GM23338 (cell line): Measurements from ENCODE around the gene PUM1.

ENCODE experiments used
- CREB1 ChIP-seq: fragments of 250-450 bp; sonication (Bioruptor Pico); IDR thresholded peaks from 2 replicates; pipeline ENCODE4 v1.5.0; 2020; ENCODE audit warnings: low read depth, mild to moderate bottlenecking, moderate library complexity
- EZH2 ChIP-seq: fragments of 200-600 bp; sonication (generic); IDR thresholded peaks from one replicate; pipeline ENCODE4 v1.8.0; 2017; ENCODE audit warnings: antibody characterized with exemption, mild to moderate bottlenecking, low read depth; ENCODE audit not compliant: unreplicated experiment
- EZH2phosphoT487 ChIP-seq: fragments of 200-600 bp; sonication (generic); IDR thresholded peaks from one replicate; pipeline ENCODE4 v1.8.1; 2018; ENCODE audit warnings: antibody characterized with exemption; ENCODE audit not compliant: unreplicated experiment
- JUNB ChIP-seq: IDR thresholded peaks from one replicate; pipeline ENCODE4 v1.6.1; 2016; ENCODE audit warnings: antibody characterized with exemption; ENCODE audit not compliant: unreplicated experiment
- NANOG ChIP-seq: IDR thresholded peaks from 2 replicates; pipeline ENCODE4 v1.6.1; 2016; ENCODE audit warnings: antibody characterized with exemption, borderline replicate concordance
- POLR2AphosphoS5 ChIP-seq: IDR thresholded peaks from 2 replicates; pipeline ENCODE4 v1.6.1; 2016; ENCODE audit warnings: antibody characterized with exemption, low read depth
- ZNF114 ChIP-seq: fragments of 250-450 bp; sonication (Bioruptor Pico); IDR thresholded peaks from 2 replicates; pipeline ENCODE4 v1.5.0; 2020; ENCODE audit warnings: mild to moderate bottlenecking, moderate library complexity
- ZNF331 ChIP-seq: fragments of 250-450 bp; sonication (Bioruptor Pico); IDR thresholded peaks from 2 replicates; pipeline ENCODE4 v1.5.0; 2020; ENCODE audit warnings: low read depth, mild to moderate bottlenecking, moderate library complexity
- ZNF462 ChIP-seq: fragments of 250-450 bp; sonication (Bioruptor Pico); IDR thresholded peaks from 2 replicates; pipeline ENCODE4 v1.5.0; 2020; ENCODE audit warnings: mild to moderate bottlenecking, moderate library complexity
- TF ChIP-seq, protein P1 (sequence below), 2 experiments: fragments of 200-600 bp in 1 of 2; sonication (generic) in 1 of 2; conservative IDR thresholded peaks; 2 replicates each; pipeline versions ENCODE4 v1.5.1 to v1.6.1; 2016 to 2017; ENCODE audit warnings: antibody characterized with exemption in 2 of 2, low read depth in 2 of 2, mild to moderate bottlenecking in 2 of 2, moderate library complexity in 1 of 2
- TF ChIP-seq, protein P2 (sequence below): IDR thresholded peaks from one replicate; pipeline ENCODE4 v1.6.1; 2018; ENCODE audit warnings: antibody characterized with exemption; ENCODE audit not compliant: unreplicated experiment
- TF ChIP-seq, protein P3 (sequence below): IDR thresholded peaks from 2 replicates; pipeline ENCODE4 v1.6.1; 2016; ENCODE audit warnings: antibody characterized with exemption

GRCh38 chr1:31110846-31111245 lies 45.3 kb upstream of the PUM1 start:
- TF ChIP-seq, protein P1, sequence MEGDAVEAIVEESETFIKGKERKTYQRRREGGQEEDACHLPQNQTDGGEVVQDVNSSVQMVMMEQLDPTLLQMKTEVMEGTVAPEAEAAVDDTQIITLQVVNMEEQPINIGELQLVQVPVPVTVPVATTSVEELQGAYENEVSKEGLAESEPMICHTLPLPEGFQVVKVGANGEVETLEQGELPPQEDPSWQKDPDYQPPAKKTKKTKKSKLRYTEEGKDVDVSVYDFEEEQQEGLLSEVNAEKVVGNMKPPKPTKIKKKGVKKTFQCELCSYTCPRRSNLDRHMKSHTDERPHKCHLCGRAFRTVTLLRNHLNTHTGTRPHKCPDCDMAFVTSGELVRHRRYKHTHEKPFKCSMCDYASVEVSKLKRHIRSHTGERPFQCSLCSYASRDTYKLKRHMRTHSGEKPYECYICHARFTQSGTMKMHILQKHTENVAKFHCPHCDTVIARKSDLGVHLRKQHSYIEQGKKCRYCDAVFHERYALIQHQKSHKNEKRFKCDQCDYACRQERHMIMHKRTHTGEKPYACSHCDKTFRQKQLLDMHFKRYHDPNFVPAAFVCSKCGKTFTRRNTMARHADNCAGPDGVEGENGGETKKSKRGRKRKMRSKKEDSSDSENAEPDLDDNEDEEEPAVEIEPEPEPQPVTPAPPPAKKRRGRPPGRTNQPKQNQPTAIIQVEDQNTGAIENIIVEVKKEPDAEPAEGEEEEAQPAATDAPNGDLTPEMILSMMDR (conservative IDR thresholded peaks at IDR 0.05; ENCODE audit: low read depth in 2 of 2), result no peak
- no peak for TF ChIP-seq CREB1
- no peak for TF ChIP-seq POLR2AphosphoS5
- TF ChIP-seq, protein P2, sequence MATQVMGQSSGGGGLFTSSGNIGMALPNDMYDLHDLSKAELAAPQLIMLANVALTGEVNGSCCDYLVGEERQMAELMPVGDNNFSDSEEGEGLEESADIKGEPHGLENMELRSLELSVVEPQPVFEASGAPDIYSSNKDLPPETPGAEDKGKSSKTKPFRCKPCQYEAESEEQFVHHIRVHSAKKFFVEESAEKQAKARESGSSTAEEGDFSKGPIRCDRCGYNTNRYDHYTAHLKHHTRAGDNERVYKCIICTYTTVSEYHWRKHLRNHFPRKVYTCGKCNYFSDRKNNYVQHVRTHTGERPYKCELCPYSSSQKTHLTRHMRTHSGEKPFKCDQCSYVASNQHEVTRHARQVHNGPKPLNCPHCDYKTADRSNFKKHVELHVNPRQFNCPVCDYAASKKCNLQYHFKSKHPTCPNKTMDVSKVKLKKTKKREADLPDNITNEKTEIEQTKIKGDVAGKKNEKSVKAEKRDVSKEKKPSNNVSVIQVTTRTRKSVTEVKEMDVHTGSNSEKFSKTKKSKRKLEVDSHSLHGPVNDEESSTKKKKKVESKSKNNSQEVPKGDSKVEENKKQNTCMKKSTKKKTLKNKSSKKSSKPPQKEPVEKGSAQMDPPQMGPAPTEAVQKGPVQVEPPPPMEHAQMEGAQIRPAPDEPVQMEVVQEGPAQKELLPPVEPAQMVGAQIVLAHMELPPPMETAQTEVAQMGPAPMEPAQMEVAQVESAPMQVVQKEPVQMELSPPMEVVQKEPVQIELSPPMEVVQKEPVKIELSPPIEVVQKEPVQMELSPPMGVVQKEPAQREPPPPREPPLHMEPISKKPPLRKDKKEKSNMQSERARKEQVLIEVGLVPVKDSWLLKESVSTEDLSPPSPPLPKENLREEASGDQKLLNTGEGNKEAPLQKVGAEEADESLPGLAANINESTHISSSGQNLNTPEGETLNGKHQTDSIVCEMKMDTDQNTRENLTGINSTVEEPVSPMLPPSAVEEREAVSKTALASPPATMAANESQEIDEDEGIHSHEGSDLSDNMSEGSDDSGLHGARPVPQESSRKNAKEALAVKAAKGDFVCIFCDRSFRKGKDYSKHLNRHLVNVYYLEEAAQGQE, result no peak
- TF ChIP-seq JUNB, result no peak
- no peak for TF ChIP-seq EZH2
- TF ChIP-seq, protein P3, sequence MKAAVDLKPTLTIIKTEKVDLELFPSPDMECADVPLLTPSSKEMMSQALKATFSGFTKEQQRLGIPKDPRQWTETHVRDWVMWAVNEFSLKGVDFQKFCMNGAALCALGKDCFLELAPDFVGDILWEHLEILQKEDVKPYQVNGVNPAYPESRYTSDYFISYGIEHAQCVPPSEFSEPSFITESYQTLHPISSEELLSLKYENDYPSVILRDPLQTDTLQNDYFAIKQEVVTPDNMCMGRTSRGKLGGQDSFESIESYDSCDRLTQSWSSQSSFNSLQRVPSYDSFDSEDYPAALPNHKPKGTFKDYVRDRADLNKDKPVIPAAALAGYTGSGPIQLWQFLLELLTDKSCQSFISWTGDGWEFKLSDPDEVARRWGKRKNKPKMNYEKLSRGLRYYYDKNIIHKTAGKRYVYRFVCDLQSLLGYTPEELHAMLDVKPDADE, result no peak
- no peak for TF ChIP-seq EZH2phosphoT487
- no peak for TF ChIP-seq ZNF114 (CRISPR knock-in tag)
- no peak for TF ChIP-seq NANOG
- TF ChIP-seq ZNF462 (CRISPR knock-in tag), result no peak
- TF ChIP-seq ZNF331 (CRISPR knock-in tag), result no peak
